GM21360 (cell line): ENCODE data around the gene CADM3.
A peak's percentile ranks its signal among the peaks of the same experiment; 100 is the strongest.

ENCODE experiments used
- ATAC-seq: cut with Tn5 transposase; IDR thresholded peaks from one replicate; pipeline ENCODE4 v1.9.1; 2021; ENCODE audit warnings: mild to moderate bottlenecking, moderate library complexity; ENCODE audit not compliant: unreplicated experiment

The CADM3 gene

GRCh38 chr1:159172614-159173291 is 1.3 kb downstream of the CADM3 start:
- ATAC-seq = no peak

GRCh38 chr1:159173320-159173719 is 1.9 kb downstream of the CADM3 start:
- ATAC-seq = no peak

GRCh38 chr1:159175571-159175970 is 4.2 kb downstream of the CADM3 start:
- ATAC-seq = no peak

GRCh38 chr1:159177272-159177907 is 6.0 kb downstream of the CADM3 start:
- no peak for ATAC-seq

- no peak for ATAC-seq
These were observed 8.5 kb downstream of the CADM3 start for GRCh38 chr1:159179906-159180305.

- no peak for ATAC-seq
These were observed 9.1 kb downstream of the CADM3 start for GRCh38 chr1:159180516-159180915.

GRCh38 chr1:159181328-159182024 is 10.1 kb downstream of the CADM3 start:
- ATAC-seq = no peak

- no peak for ATAC-seq
These were observed 12.8 kb downstream of the CADM3 start for GRCh38 chr1:159184201-159184600.

- no peak for ATAC-seq
These were observed 13.7 kb downstream of the CADM3 start for GRCh38 chr1:159185121-159185520.

- ATAC-seq = no peak
These were observed 15.6 kb downstream of the CADM3 start for GRCh38 chr1:159187033-159187432.

- peak; percentile 5 for ATAC-seq
These were observed 16.4 kb downstream of the CADM3 start for GRCh38 chr1:159187647-159188374.

- ATAC-seq = peak; percentile 97
These were observed 17.0 kb downstream of the CADM3 start for GRCh38 chr1:159188375-159188788.

- ATAC-seq = no peak
These were observed 19.0 kb downstream of the CADM3 start for GRCh38 chr1:159190441-159190840.

GRCh38 chr1:159196543-159196942 is 25.1 kb downstream of the CADM3 start:
- ATAC-seq = no peak

GRCh38 chr1:159197561-159198557 is 26.4 kb downstream of the CADM3 start:
- ATAC-seq = peak; percentile 89

- no peak for ATAC-seq
These were observed 28.5 kb downstream of the CADM3 start for GRCh38 chr1:159199901-159200300.

GRCh38 chr1:159200769-159201168 is 29.4 kb downstream of the CADM3 start:
- no peak for ATAC-seq

- no peak for ATAC-seq
These were observed 30.2 kb downstream of the CADM3 start for GRCh38 chr1:159201642-159202041.

- ATAC-seq = no peak
These were observed 32.2 kb downstream of the CADM3 start for GRCh38 chr1:159203610-159204009.
